HG03469 (cell line): ENCODE results near the gene PLOD3.

Experiments
- ATAC-seq: cut with Tn5 transposase; IDR thresholded peaks from one replicate; pipeline ENCODE4 v1.9.1; 2021; ENCODE audit warnings: mild to moderate bottlenecking, moderate library complexity, moderate number of reproducible peaks; ENCODE audit not compliant: unreplicated experiment

Gene PLOD3

GRCh38 chr7:101166909-101167644 lies 50.3 kb downstream of the PLOD3 start:
- ATAC-seq = no peak

- ATAC-seq = no peak
Observed at GRCh38 chr7:101166648-101166908, 50.8 kb downstream of the PLOD3 start.

GRCh38 chr7:101165958-101166647 lies 51.3 kb downstream of the PLOD3 start:
- no peak for ATAC-seq

GRCh38 chr7:101165075-101165957 lies 52.1 kb downstream of the PLOD3 start, which contains the start of gene VGF:
Gene VGF, minus strand, starts transcription at chr7:101165569. Its CDS starts 726 bp downstream, at chr7:101164843.
- ATAC-seq = peak; percentile 67

- no peak for ATAC-seq
Observed at GRCh38 chr7:101164071-101164840, 53.1 kb downstream of the PLOD3 start.

GRCh38 chr7:101163279-101164070 lies 53.9 kb downstream of the PLOD3 start:
- no peak for ATAC-seq

GRCh38 chr7:101162551-101163278 lies 54.7 kb downstream of the PLOD3 start:
- no peak for ATAC-seq

- no peak for ATAC-seq
Observed at GRCh38 chr7:101161692-101162471, 55.5 kb downstream of the PLOD3 start.

- no peak for ATAC-seq
Observed at GRCh38 chr7:101160910-101161309, 56.5 kb downstream of the PLOD3 start.

- no peak for ATAC-seq
Observed at GRCh38 chr7:101159696-101160674, 57.4 kb downstream of the PLOD3 start.

GRCh38 chr7:101156866-101157589 lies 60.4 kb downstream of the PLOD3 start:
- ATAC-seq = no peak

GRCh38 chr7:101156277-101156676 lies 61.1 kb downstream of the PLOD3 start:
- no peak for ATAC-seq
